CD4-positive, alpha-beta T cell treated with Interleukin-15 for 4 hours (primary cell): ENCODE measurements around the gene TCTN3.
"Not testable (repeated sequence)": the region's sequence is repeated elsewhere in the genome, so short reads cannot be mapped to it uniquely, and the experiment has no call there.

ENCODE experiments used
- DNase-seq: peaks from one replicate; pipeline ENCODE4 v3.0.0-alpha.2; 2020; ENCODE audit warnings: low spot score

The TCTN3 gene

GRCh38 chr10:95688648-95689047, 5.1 kb downstream of the TCTN3 start:
- no peak for DNase-seq

DNA sequence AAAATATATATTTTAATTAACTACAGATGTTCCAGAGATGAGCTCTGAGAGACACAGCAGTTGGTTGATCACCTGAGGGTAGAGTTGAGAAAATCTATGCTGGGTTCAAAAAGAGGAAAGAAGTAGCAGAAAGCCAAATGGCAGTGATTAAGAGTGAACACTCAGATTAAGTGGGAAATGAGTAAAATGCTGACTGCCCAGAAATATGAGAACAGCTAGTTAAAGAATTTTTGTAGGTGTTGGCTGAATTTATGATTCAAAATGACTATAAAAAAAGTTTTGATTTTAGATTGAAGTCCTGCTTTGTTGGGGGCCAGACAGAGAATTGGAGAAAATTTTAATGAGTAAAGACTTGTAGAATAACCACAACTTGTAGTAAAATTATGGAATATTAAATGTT, 9.8 kb downstream of the TCTN3 start:
- DNase-seq: no peak

GRCh38 chr10:95675403-95676116, 18.2 kb downstream of the TCTN3 start:
- no peak for DNase-seq

DNA sequence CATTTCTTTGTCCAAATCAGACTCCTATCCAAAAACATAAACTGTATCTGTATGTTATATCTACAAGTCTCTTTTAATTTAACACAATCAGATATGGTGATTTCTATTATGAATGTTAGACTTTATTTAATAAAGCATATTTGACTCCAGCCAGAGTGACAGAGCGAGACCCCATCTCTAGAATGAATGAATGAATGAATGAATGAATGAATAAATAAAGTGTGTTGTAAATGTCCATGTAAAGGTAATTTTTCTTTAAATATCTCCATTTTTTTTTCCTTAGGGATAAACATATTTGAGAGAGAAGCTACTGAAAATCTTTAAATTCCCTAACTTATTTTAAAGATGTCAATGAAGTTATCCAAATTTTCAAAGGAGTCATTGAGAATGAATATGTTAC, 19.1 kb downstream of the TCTN3 start:
- DNase-seq: no peak

DNA sequence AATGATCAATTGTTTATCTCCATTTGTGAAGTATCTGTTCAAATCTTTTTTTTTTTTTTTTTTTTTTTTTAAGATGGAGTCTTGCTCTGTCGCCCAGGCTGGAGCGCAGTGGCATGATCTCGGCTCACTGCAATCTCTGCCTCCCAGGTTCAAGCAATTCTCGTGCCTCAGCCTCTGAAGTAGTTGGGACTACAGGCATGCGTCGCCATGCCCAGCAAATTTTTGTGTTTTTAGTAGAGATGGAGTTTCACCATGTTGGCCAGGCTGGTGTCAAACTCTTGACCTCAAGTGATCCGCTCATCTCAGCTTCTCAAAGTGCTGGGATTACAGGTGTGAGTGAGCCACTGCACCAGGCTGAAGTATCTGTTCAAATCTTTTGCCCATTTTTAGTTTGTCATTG, 21.1 kb downstream of the TCTN3 start:
- not testable (repeated sequence) for DNase-seq

DNA sequence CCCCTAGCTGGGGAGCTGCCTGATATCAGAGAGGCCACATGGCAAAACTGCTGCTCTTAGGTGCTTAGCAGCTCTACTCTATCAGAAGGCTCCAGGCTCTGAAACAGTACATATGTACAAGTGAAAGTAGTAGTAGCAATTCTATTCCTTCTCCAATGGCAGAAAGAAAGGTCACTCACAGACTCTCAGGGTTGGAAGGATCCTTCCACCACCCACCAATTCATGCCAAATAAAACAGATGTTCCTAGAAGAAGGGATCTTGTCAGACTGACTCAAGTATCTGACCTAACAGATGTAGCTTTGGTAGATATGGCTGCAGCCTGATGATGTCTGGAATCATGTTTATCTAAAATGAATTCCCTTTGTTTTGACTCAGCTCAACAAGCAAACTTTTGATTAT, 29.2 kb downstream of the TCTN3 start:
- no peak for DNase-seq

- no peak for DNase-seq
These were observed 30.2 kb downstream of the TCTN3 start for GRCh38 chr10:95663496-95663895.

DNA sequence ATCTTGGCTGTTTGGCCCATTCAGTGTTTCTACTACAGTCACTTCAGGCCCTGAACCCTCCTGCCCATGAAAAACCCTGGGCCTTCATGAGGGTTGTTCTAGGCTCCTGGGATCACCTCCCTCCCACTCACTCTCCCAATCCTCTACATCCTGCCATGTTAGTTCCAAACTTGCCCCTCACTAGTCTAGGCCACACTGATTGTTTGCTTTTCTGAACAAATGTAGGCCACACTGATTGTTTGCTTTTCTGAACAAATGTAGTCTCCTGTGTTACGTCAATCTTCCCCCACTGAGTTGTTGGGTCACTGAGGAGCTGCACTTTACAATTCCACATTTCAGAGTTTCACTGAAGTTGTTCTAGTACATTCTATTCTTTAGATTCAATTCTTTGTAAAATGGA, 31.9 kb downstream of the TCTN3 start:
- no peak for DNase-seq

DNA sequence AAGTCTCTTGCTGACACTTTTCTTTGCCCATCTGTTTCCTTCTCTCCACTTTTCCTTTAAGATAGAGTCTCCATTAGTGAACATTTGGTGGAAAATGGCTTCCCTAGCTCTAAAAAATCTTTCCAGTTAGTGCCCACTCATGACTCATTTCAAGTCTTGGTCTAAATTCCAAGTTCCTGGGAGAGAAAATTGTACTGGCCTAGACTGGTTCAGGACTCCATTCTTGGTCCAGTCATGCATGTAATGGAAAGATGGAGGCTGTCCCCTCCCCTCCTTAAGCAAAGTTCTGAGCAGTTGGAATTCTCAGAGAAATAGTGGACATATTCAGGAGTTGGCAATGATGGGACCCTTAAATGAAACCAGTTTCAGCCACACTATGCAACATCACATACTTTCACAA, 33.4 kb downstream of the TCTN3 start:
- no peak for DNase-seq

GRCh38 chr10:95657250-95657649, 36.5 kb downstream of the TCTN3 start:
- no peak for DNase-seq

DNA sequence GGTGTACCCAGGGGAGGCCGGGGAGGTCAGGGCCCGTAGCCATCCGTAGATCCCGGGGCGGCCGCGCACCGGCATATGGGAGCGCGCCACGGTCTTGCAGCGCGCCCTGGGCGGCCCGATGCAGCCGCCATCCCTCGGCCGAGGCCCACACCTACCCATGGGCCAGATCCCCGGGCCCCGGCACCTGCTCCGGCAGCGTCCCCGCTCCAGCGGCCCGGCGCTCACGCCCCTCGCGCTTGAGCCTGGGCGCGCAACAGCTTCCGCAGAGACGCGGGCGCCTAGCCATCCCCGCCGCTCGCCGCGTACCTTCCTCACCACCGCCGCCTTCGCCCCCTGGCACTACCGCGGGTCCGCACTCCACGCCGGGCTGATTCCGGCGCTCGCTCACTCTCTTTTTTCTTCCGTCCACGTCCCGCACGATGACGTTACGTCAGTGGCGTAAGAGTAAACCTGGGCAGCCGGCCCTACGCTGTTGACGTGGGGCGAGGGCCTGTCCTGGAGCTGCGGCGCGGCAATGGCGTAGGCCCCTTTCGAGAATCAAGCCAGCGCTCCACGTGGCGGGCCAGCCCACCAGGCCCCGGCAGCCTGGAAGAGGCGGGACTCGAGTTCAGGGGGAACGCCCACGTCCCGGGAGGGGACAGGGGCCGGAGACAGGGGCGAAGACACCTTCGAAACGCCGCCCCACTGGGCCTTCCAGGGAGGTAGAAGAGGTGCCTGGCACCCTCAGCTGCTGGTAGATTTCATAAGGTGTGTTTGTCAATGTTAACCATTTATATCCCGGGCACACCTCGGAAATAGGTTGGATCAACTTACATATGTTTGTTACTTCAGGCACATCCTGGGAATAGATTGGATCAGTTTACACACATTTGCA, 37.2 kb downstream of the TCTN3 start, which contains the start of gene ALDH18A1:
TSS of gene ALDH18A1 (minus strand) at position 421 of the 874 bp plus-strand sequence. CDS start 3,334 bp downstream, outside the sequence.
- peak; percentile 93 for DNase-seq

GRCh38 chr10:95655571-95656290, 38.0 kb downstream of the TCTN3 start:
- DNase-seq: no peak

- no peak for DNase-seq
These were observed 39.8 kb downstream of the TCTN3 start for GRCh38 chr10:95653895-95654294.

DNA sequence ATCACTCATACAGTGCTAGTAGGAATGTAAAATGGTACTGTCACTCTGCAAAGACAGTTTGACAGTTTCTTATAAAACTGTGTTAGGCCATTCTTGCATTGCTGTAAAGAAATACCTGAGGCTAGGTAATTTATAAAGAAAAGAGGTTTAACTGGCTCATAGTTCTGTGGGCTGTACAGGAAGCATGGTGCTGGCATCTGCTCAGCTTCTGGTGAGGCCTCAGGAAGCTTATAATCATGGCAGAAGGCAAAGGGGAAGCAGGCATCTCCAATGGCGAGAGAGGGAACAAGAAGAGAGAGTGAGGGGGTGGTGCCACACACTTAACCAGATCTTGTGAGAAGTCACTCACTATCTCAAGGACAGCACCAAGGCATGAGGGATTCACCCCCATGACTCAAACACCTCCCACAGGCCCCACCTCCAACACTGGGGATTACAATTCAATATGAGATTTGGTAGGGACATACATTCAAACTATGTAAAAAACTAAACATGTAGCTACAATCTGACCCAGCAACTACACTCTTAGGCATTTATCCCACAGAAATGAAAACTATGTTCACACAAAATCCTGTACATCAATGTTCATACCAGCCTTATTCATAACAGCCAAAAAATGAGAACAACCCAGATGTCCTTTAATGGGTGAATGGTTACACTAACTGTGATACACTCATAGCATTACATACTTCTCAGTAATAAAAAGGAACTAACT, 42.2 kb downstream of the TCTN3 start:
- no peak for DNase-seq

GRCh38 chr10:95650232-95650631, 43.5 kb downstream of the TCTN3 start:
- no peak for DNase-seq

GRCh38 chr10:95648138-95648537, 45.6 kb downstream of the TCTN3 start:
- DNase-seq: no peak

GRCh38 chr10:95646160-95646559, 47.6 kb downstream of the TCTN3 start:
- DNase-seq: no peak

DNA sequence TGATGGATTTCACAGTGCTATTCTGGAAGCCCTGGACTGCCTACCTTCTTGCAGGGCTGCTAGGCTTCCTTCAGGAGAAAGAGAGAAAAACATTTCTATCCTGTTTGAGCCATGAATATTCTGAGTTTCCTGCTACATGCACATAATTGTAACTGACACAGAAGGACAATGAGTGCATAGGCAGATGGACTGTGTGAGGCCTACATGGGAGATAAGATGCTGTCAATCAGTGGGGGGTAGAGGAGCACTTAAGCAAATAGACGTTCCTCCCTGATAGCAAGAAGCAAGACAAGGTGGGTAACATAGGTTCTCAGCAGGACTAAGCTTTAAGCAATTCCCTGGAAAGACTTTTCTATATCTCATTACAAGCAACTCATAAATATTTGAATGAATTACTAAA, 48.8 kb downstream of the TCTN3 start:
- DNase-seq: no peak

DNA sequence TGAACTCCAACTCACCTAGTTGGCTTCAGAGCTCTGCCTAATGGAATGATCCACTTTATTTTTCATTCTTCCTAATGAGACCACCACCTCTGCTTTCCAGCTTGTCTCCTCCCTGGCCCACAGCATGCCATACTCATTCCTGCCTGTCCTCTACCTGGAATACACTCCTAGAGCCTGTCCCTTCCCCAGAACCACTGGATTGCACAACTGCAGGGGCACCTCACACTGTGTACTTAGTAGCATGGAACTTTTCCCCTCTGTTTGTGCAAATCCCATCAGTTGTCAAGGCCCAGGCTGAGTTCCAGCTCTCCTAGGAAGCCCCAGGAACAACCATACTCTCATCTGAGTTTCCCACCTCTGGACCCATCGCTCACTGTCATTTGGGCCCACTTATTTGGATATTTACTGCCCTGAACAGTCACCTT, 52.8 kb downstream of the TCTN3 start:
- no peak for DNase-seq

GRCh38 chr10:95637911-95638310, 55.8 kb downstream of the TCTN3 start:
- DNase-seq: no peak

GRCh38 chr10:95637140-95637539, 56.6 kb downstream of the TCTN3 start:
- no peak for DNase-seq

GRCh38 chr10:95635319-95635733, 58.4 kb downstream of the TCTN3 start:
- DNase-seq: no peak
